GM18517 (cell line): ENCODE measurements around the gene ANKRD16.
"Not testable (repeated sequence)": the region's sequence is repeated elsewhere in the genome, so short reads cannot be mapped to it uniquely, and the experiment has no call there.

Experiments used
- ATAC-seq: cut with Tn5 transposase; IDR thresholded peaks from one replicate; pipeline ENCODE4 v1.9.1; 2021; ENCODE audit warnings: mild to moderate bottlenecking, moderate library complexity; ENCODE audit not compliant: unreplicated experiment

Gene ANKRD16

GRCh38 chr10:5882961-5883360 is 6.7 kb downstream of the ANKRD16 start:
- ATAC-seq, result no peak

- not testable (repeated sequence) for ATAC-seq
Measured at GRCh38 chr10:5877041-5877440, 12.7 kb downstream of the ANKRD16 start.

- ATAC-seq, result no peak
Measured at GRCh38 chr10:5876181-5876768, 13.4 kb downstream of the ANKRD16 start.

GRCh38 chr10:5873515-5873995 is 16.1 kb downstream of the ANKRD16 start:
- peak; percentile 86 for ATAC-seq

- no peak for ATAC-seq
Measured at GRCh38 chr10:5871596-5871995, 18.1 kb downstream of the ANKRD16 start.

GRCh38 chr10:5869156-5869555 is 20.5 kb downstream of the ANKRD16 start:
- ATAC-seq, result no peak

GRCh38 chr10:5868383-5868782 is 21.3 kb downstream of the ANKRD16 start:
- ATAC-seq, result not testable (repeated sequence)

GRCh38 chr10:5867091-5867615 is 22.5 kb downstream of the ANKRD16 start:
- not testable (repeated sequence) for ATAC-seq

GRCh38 chr10:5866451-5867081 is 23.1 kb downstream of the ANKRD16 start:
- not testable (repeated sequence) for ATAC-seq

GRCh38 chr10:5862981-5863685 is 26.6 kb downstream of the ANKRD16 start:
- not testable (repeated sequence) for ATAC-seq

- peak; percentile 98 for ATAC-seq
Measured at GRCh38 chr10:5862360-5862961, 27.2 kb downstream of the ANKRD16 start.

- no peak for ATAC-seq
Measured at GRCh38 chr10:5860066-5860465, 29.6 kb downstream of the ANKRD16 start.

- no peak for ATAC-seq
Measured at GRCh38 chr10:5858811-5859210, 30.9 kb downstream of the ANKRD16 start.

- ATAC-seq, result no peak
Measured at GRCh38 chr10:5856701-5857004, 33.0 kb downstream of the ANKRD16 start.

- no peak for ATAC-seq
Measured at GRCh38 chr10:5855979-5856700, 33.6 kb downstream of the ANKRD16 start.

- no peak for ATAC-seq
Measured at GRCh38 chr10:5854131-5854475, 35.6 kb downstream of the ANKRD16 start.

GRCh38 chr10:5846667-5847066 is 43.0 kb downstream of the ANKRD16 start:
- ATAC-seq, result not testable (repeated sequence)

- no peak for ATAC-seq
Measured at GRCh38 chr10:5844345-5845055, 45.2 kb downstream of the ANKRD16 start.

GRCh38 chr10:5843686-5844344 is 45.9 kb downstream of the ANKRD16 start:
- ATAC-seq, result no peak

GRCh38 chr10:5841965-5842364 is 47.7 kb downstream of the ANKRD16 start:
- no peak for ATAC-seq
